Prostate gland (tissue), 2 donors: Measurements from ENCODE around the gene FDPS. TPM values are rescaled to one million over a fixed set of nuclear protein-coding genes. Genes with fewer than 3 reads are reported as not detected.

Experiments used
- DNase-seq: peaks from one replicate; pipeline ENCODE4 v3.0.0-alpha.2; 2019; ENCODE audit warnings: low spot score
- H3K27ac ChIP-seq, 2 donors: fragments of 200-600 bp; sonication (generic); 2 replicates each; pipeline ENCODE4 v1.5.1; 2017 to 2019
- H3K27me3 ChIP-seq: fragments of 200-600 bp; sonication (generic); replicated peaks from 2 replicates; pipeline ENCODE4 v1.5.1; 2019; ENCODE audit not compliant: insufficient read depth
- H3K36me3 ChIP-seq, 2 donors: fragments of 200-600 bp; sonication (generic); 1 replicate in 1 of 2; 2 replicates in 1 of 2; pipeline versions ENCODE4 v1.5.1 to v1.8.1; 2017 to 2019
- H3K4me1 ChIP-seq: fragments of 200-600 bp; sonication (generic); replicated peaks from 2 replicates; pipeline ENCODE4 v1.5.1; 2019
- H3K4me3 ChIP-seq, 2 donors: fragments of 200-600 bp; sonication (generic); 2 replicates each; pipeline ENCODE4 v1.5.1; 2017 to 2019
- H3K9me3 ChIP-seq: fragments of 200-600 bp; sonication (generic); 2 replicates; pipeline ENCODE4 v1.5.1; 2017
- CTCF ChIP-seq, 4 experiments: fragments of 200-600 bp in 2 of 4; fragments of 450-650 bp in 2 of 4; sonication (generic) in 2 of 4; IDR thresholded peaks; 1 replicate in 3 of 4; 2 replicates in 1 of 4; pipeline ENCODE4 v1.5.1; 2016 to 2019; ENCODE audit warnings: antibody characterized with exemption in 4 of 4, mild to moderate bottlenecking in 2 of 4, moderate library complexity in 2 of 4
- POLR2A ChIP-seq: fragments of 450-650 bp; IDR thresholded peaks from one replicate; pipeline ENCODE4 v1.6.1; 2016; ENCODE audit warnings: antibody characterized with exemption, mild to moderate bottlenecking
- POLR2AphosphoS5 ChIP-seq: sonication (generic); formaldehyde crosslinking; IDR thresholded peaks from one replicate; pipeline ENCODE4 v1.6.1; 2017; ENCODE audit warnings: antibody characterized with exemption
- WGBS: methylation state at CpG from one replicate; pipeline ENCODE4 v1.1.5; 2018; 5-methylcytosine and 5-hydroxymethylcytosine counted together
- intact Hi-C: fragments of 100-400 bp; cut with DNase I; formaldehyde crosslinking; loops from one replicate; pipeline ENCODE4 v1.14.2; 2022
- total RNA-seq, 2 donors: library from RNA; depleted of rRNA; stranded (reverse); fragments of >200 nt; gene quantifications; one replicate each; pipeline ENCODE4 v1.1.0, GENCODE V29; 2016

The FDPS gene
- total RNA-seq, 2 donors from 2014 or later, result 59.6 to 100 TPM

- peak in 1 of 4 experiments; percentile 27 for TF ChIP-seq CTCF (IDR thresholded peaks at IDR 0.05)
- peak; percentile 81 for TF ChIP-seq POLR2A
- peak; percentile 97 for TF ChIP-seq POLR2AphosphoS5
- Histone ChIP-seq H3K27me3 (no peaks in the 10 kb centered on the region), H3K4me1 (peaks cover 4% of the 10 kb centered on the region), H3K9me3 (no peaks in the 10 kb centered on the region), H3K4me3 (peak within 1 kb of the TSS; percentile 93), H3K36me3 (peaks cover 11 to 13% of the 10 kb centered on the region in 2 donors), H3K27ac (peak within 1 kb of the TSS; percentile 97 to 99)
- DNase-seq, result peak; percentile 92
- 11% methylated on average over 60 of the region's 61 CpGs for WGBS
- intact Hi-C loops, result loop anchor here (2.0 to 10.0 kb wide), 3 partner anchors 47 to 291 kb away; partner anchors contain the start of genes ASH1L and RUSC1
Measured at GRCh38 chr1:155273343-155274245, 35.1 kb upstream of the FDPS start, which contains the start of gene CLK2. TSS of gene CLK2 (minus strand) at chr1:155273504. CDS start at chr1:155270977, 2,527 bp downstream.

GRCh38 chr1:155277070-155277901 lies 31.4 kb upstream of the FDPS start, which contains the start of gene HCN3:
TSS of gene HCN3 (plus strand) at chr1:155277463. CDS start at chr1:155277591, 128 bp downstream.
- H3K27me3 ChIP-seq, result no peaks in the 10 kb centered on the region
- TF ChIP-seq POLR2A (no peak), CTCF (IDR thresholded peaks at IDR 0.05) (peak; percentile 74 to 85 (median 78)), POLR2AphosphoS5 (peak; percentile 87)
- peaks cover 4% of the 10 kb centered on the region for H3K4me1 ChIP-seq
- DNase-seq, result peak; percentile 97
- intact Hi-C loops, result loop anchor here (5.0 to 10.0 kb wide), 3 partner anchors 228 to 315 kb away; partner anchors contain the start of gene ASH1L
- peak within 1 kb of the TSS; percentile 56 to 64 for H3K4me3 ChIP-seq
- H3K36me3 ChIP-seq, result no peaks in the 10 kb centered on the region
- under 1% methylated on average over 40 of the region's 68 CpGs for WGBS
- no peaks in the 10 kb centered on the region for H3K9me3 ChIP-seq
- peak within 1 kb of the TSS; percentile 76 to 83 for H3K27ac ChIP-seq

GRCh38 chr1:155277902-155278688 lies 30.6 kb upstream of the FDPS start:
- intact Hi-C loops, result loop anchor here (5.0 to 10.0 kb wide), 3 partner anchors 227 to 314 kb away; partner anchors contain the start of gene ASH1L
- peak; percentile 26 for DNase-seq
- peak in 2 of 4 experiments; percentile 28 to 39 for TF ChIP-seq CTCF (IDR thresholded peaks at IDR 0.05)
- no peak for TF ChIP-seq POLR2A
- H3K27ac ChIP-seq, result peak overlapping the region; percentile 76 to 83
- no peaks in the 10 kb centered on the region for H3K36me3 ChIP-seq
- peaks cover 4% of the 10 kb centered on the region for H3K4me1 ChIP-seq
- H3K27me3 ChIP-seq, result no peaks in the 10 kb centered on the region
- 2% methylated on average over 28 of the region's 29 CpGs for WGBS
- no peaks in the 10 kb centered on the region for H3K9me3 ChIP-seq
- peak overlapping the region; percentile 56 to 64 for H3K4me3 ChIP-seq

GRCh38 chr1:155278689-155279160 lies 29.9 kb upstream of the FDPS start:
- Histone ChIP-seq H3K9me3 (no peaks in the 10 kb centered on the region), H3K27me3 (no peaks in the 10 kb centered on the region), H3K4me3 (no peak overlapping the region), H3K4me1 (peaks cover 4% of the 10 kb centered on the region), H3K36me3 (no peaks in the 10 kb centered on the region), H3K27ac (no peak overlapping the region)
- DNase-seq, result no peak
- no peak for TF ChIP-seq POLR2AphosphoS5
- TF ChIP-seq CTCF (IDR thresholded peaks at IDR 0.05), result no peak
- no peak for TF ChIP-seq POLR2A
- WGBS, result 61% methylated on average over 10 of the region's 10 CpGs
- intact Hi-C loops, result loop anchor here (5.0 to 10.0 kb wide), 3 partner anchors 226 to 314 kb away; partner anchors contain the start of gene ASH1L
